ENCODE results near the gene FNBP1. TPM values are rescaled to one million over a fixed set of nuclear protein-coding genes. Genes with fewer than 3 reads are reported as not detected.
A peak's percentile ranks its signal among the peaks of the same experiment; 100 is the strongest.

The FNBP1 gene
- total RNA-seq, result 23.2 and 43.5 TPM in 2 replicates

DNA sequence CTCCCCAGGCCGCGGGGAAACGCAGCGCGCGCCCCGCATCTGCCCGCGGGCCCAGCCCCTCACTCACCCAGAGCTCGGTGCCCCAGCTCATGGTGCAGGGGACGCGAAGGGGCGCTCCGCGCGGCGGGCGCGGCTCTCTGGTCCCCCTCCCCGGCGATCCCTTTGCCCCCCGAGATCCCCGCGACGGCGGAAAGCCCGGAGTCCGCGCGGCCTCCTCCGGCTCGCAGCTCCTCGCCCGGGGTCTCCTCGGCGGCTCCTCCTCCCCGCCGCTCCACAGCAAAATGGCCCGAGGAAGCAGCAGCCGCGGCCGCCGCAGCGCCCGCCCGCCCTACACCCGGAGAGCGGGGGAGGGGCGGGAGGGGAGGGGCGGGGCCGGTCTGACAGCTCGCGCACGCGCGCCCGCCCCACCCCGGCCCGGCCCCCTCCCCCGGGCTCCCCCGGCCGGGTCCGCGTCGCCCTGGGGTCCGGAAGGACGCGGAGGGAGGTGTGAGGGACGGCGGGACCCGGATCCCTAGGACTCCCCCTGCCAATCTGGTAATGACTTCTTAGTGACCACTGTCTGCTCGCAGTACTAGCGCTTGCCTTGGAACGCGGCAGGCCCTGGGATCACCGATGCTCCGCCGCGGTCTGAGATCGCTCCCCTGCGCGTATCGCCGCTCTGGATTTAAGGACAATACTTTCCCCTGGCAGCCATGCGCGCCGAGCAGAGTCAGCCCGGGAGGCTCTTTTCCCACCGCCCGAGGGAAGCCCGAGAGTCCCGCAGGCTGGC is at the start of gene FNBP1:
FNBP1 (minus strand) TSS at position 305 of the 769 bp plus-strand sequence; CDS start at position 91, 214 bp downstream.

GRCh38 chr9:130053504-130054324 is 10.7 kb upstream of the FNBP1 start, which contains the start of gene GPR107:
Gene GPR107, plus strand, starts transcription at chr9:130053906. Its CDS starts 27 bp downstream, at chr9:130053933.

Small RNA genes lying within 50 kb of the gene (small RNA-seq; reads per million reads assigned to genes)
- 0.42 reads per million, percentile 13 among the genes with 10 or more reads in this experiment for gene MIR6855 (ENCODE audit: low replicate concordance)

Other genes with a start within 250 kb of the FNBP1 start
- 29.1 and 42.4 TPM in 2 replicates for gene TOR1B, start 240.0 kb downstream of the FNBP1 start, total RNA-seq
- 51.6 and 69.1 TPM in 2 replicates for gene TOR1A, start 219.1 kb downstream of the FNBP1 start, total RNA-seq
- gene C9orf78, start 207.9 kb downstream of the FNBP1 start, total RNA-seq, result 30.0 and 32.5 TPM in 2 replicates
- 13.3 and 13.9 TPM in 2 replicates for gene USP20, start 207.7 kb downstream of the FNBP1 start, total RNA-seq
- 33.0 and 35.4 TPM in 2 replicates for gene GPR107, start 10.7 kb upstream of the FNBP1 start, total RNA-seq
- gene NCS1, start 129.2 kb upstream of the FNBP1 start, total RNA-seq, result 26.5 and 68.0 TPM in 2 replicates
- gene HMCN2, start 222.6 kb upstream of the FNBP1 start, total RNA-seq, result not detected in 2 replicates